ENCODE results near the gene GALNT12. TPM values are rescaled to one million over a fixed set of nuclear protein-coding genes. Genes with fewer than 3 reads are reported as not detected.

The GALNT12 gene
- polyA plus RNA-seq, 1 donor (not counting 4 experiments of a cell fraction or from before 2014, with no cell fraction given) = 1.8 TPM

DNA sequence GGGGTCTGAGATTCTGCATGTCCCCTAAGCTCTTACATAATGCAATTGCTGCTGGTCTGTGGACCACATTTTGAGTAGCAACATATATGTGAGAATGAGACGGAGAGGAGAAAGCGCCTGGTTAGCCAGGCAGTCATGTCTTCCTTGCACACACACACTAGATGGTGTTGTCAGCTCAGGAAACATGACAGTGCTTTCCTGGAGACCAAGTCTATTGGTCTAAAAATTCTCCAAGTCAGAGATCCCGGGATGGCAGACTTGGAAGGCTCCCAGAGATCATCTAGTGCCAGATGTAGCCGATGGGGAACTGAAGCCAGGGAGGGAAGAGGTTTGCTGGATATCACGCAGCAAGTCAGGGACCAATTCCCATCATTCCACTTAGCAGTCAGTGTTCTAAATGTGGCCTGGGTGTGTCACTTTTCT, 53.4 kb downstream of the GALNT12 start:
- H3K9me1 ChIP-seq (ENCODE audit: control insufficient read depth, extremely low read depth, insufficient read depth, low read length) = no peaks in the 10 kb centered on the region
- no peaks in the 10 kb centered on the region for H3K9me3 ChIP-seq (ENCODE audit: control insufficient read depth, low read depth, low read length)
- H3K4me1 ChIP-seq (ENCODE audit: control insufficient read depth, extremely low read depth, insufficient read depth, low read length) = no peaks in the 10 kb centered on the region
- DNase-seq (ENCODE audit: low read depth, low spot score) = no peak
- no peak overlapping the region for H3K4me3 ChIP-seq (ENCODE audit: control insufficient read depth in 2 of 3, extremely low read depth in 1 of 3, insufficient read depth in 2 of 3, low read depth in 1 of 3, low read length in 3 of 3)
- H3K36me3 ChIP-seq (ENCODE audit: control insufficient read depth in 2 of 2, extremely low read depth in 1 of 2, insufficient read depth in 2 of 2, low read length in 2 of 2) = no peaks in the 10 kb centered on the region
- H3K9ac ChIP-seq (ENCODE audit: control insufficient read depth, extremely low read depth, insufficient read depth, low read length) = no peak overlapping the region
- H3K27ac ChIP-seq (ENCODE audit: control insufficient read depth, insufficient read depth, low read length) = no peak overlapping the region
- no peaks in the 10 kb centered on the region for H3K79me2 ChIP-seq (ENCODE audit: control insufficient read depth, insufficient read depth, low read length)
- H2AFZ ChIP-seq (ENCODE audit: control insufficient read depth, low read length) = no peak overlapping the region
- H4K20me1 ChIP-seq (ENCODE audit: control insufficient read depth, extremely low read depth, insufficient read depth, low read length) = no peaks in the 10 kb centered on the region
- no peak for TF ChIP-seq EZH2 (IDR thresholded peaks at IDR 0.05; ENCODE audit: low read length)
- TF ChIP-seq, protein P1, sequence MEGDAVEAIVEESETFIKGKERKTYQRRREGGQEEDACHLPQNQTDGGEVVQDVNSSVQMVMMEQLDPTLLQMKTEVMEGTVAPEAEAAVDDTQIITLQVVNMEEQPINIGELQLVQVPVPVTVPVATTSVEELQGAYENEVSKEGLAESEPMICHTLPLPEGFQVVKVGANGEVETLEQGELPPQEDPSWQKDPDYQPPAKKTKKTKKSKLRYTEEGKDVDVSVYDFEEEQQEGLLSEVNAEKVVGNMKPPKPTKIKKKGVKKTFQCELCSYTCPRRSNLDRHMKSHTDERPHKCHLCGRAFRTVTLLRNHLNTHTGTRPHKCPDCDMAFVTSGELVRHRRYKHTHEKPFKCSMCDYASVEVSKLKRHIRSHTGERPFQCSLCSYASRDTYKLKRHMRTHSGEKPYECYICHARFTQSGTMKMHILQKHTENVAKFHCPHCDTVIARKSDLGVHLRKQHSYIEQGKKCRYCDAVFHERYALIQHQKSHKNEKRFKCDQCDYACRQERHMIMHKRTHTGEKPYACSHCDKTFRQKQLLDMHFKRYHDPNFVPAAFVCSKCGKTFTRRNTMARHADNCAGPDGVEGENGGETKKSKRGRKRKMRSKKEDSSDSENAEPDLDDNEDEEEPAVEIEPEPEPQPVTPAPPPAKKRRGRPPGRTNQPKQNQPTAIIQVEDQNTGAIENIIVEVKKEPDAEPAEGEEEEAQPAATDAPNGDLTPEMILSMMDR (optimal IDR thresholded peaks at IDR 0.05 in 1 of 3, IDR thresholded peaks at IDR 0.05 in 1 of 3, conservative IDR thresholded peaks at IDR 0.05 in 1 of 3; ENCODE audit: extremely low read depth in 1 of 3, insufficient read depth in 2 of 3, low read length in 3 of 3) = peak; percentile 18 to 67 (median 23)
- dilution Hi-C loops (cut with MboI; ENCODE audit: extremely low pct_ligation_motif_present, low sequenced_read_pairs) = no loop called here
- H3K4me2 ChIP-seq (ENCODE audit: control insufficient read depth, extremely low read depth, insufficient read depth, low read depth, low read length) = no peak overlapping the region
- FAIRE-seq = no peak
- H3K27me3 ChIP-seq (ENCODE audit: control insufficient read depth, extremely low read depth, insufficient read depth, low read length) = no peaks in the 10 kb centered on the region

DNA sequence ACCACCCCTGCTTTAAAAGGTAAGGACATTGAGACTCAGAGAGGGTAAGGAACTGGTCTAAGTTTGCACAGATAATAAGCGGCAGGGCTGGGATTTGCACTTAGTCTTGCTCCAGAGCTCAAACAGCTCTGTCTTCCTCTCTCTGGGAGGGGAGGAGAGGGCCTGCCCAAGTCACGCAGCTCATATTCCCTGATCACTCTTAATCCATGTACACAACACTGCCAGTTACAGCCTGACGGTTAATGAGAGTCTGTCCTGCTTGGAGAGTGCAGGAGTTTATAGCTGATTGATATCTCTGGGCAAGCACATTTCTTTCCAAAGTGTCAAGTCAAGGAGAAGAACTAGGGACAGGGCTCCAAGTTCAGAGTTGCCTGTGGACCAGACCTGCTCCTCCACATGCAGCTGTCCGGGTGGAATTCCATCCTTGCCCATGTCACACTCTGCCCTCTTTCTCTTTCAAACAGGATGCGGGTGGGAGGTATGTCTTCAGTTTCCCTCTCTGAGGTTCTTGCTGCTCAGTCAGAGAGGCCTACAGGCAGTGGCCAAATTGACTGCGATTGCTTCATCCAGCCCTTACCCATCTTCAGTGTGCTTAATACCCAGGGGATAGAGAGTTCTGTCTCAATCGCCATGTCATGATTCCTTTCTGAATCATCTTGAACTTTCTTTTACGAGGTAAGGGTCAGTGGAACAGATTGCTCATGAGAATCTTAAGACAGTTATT, 54.5 kb downstream of the GALNT12 start:
- Histone ChIP-seq H3K9me3 (ENCODE audit: control insufficient read depth, low read depth, low read length) (no peaks in the 10 kb centered on the region), H3K79me2 (ENCODE audit: control insufficient read depth, insufficient read depth, low read length) (no peaks in the 10 kb centered on the region), H3K27ac (ENCODE audit: control insufficient read depth, insufficient read depth, low read length) (no peak overlapping the region), H3K4me2 (ENCODE audit: control insufficient read depth, extremely low read depth, insufficient read depth, low read depth, low read length) (no peak overlapping the region), H2AFZ (ENCODE audit: control insufficient read depth, low read length) (no peak overlapping the region), H3K4me3 (ENCODE audit: control insufficient read depth in 2 of 3, extremely low read depth in 1 of 3, insufficient read depth in 2 of 3, low read depth in 1 of 3, low read length in 3 of 3) (no peak overlapping the region), H3K36me3 (ENCODE audit: control insufficient read depth in 2 of 2, extremely low read depth in 1 of 2, insufficient read depth in 2 of 2, low read length in 2 of 2) (no peaks in the 10 kb centered on the region), H4K20me1 (ENCODE audit: control insufficient read depth, extremely low read depth, insufficient read depth, low read length) (no peaks in the 10 kb centered on the region), H3K27me3 (ENCODE audit: control insufficient read depth, extremely low read depth, insufficient read depth, low read length) (no peaks in the 10 kb centered on the region), H3K9me1 (ENCODE audit: control insufficient read depth, extremely low read depth, insufficient read depth, low read length) (no peaks in the 10 kb centered on the region), H3K4me1 (ENCODE audit: control insufficient read depth, extremely low read depth, insufficient read depth, low read length) (no peaks in the 10 kb centered on the region), H3K9ac (ENCODE audit: control insufficient read depth, extremely low read depth, insufficient read depth, low read length) (no peak overlapping the region)
- no peak for DNase-seq (ENCODE audit: low read depth, low spot score)
- dilution Hi-C loops (cut with MboI; ENCODE audit: extremely low pct_ligation_motif_present, low sequenced_read_pairs) = no loop called here
- no peak for FAIRE-seq
- TF ChIP-seq, protein P1 (optimal IDR thresholded peaks at IDR 0.05 in 1 of 3, IDR thresholded peaks at IDR 0.05 in 1 of 3, conservative IDR thresholded peaks at IDR 0.05 in 1 of 3; ENCODE audit: extremely low read depth in 1 of 3, insufficient read depth in 2 of 3, low read length in 3 of 3) = no peak
- no peak for TF ChIP-seq EZH2 (IDR thresholded peaks at IDR 0.05; ENCODE audit: low read length)
